SKM-1 treated with dmso at 0.1 percent for 144 hours (cell line): ENCODE results near the gene ATP5F1A.
"Not testable (repeated sequence)": the region's sequence is repeated elsewhere in the genome, so short reads cannot be mapped to it uniquely, and the experiment has no call there.

Experiments used
- DNase-seq: peaks from one replicate; lab custom pipeline; 2025; ENCODE audit not compliant: unreplicated experiment; lab: John Stamatoyannopoulos, UW

Gene ATP5F1A

DNA sequence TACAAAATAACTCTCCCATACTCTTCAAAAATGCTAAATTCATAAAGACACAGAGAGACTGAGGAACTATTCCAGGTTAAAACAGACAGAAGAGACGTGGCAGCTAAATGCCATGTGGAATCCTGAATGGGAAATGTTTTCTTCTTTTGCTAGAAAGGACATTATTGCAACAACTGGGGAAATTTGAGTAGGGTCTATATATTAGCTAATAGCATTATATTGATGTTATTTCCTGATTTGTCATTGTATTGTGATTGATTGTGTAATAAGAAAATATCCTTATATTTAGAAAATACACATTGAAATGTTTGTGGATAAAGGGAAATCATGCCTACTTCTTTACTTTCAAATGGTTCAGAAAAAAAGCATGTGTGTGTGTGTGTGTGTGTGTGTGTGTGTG is 49.5 kb downstream of the ATP5F1A start:
- DNase-seq = no peak

DNA sequence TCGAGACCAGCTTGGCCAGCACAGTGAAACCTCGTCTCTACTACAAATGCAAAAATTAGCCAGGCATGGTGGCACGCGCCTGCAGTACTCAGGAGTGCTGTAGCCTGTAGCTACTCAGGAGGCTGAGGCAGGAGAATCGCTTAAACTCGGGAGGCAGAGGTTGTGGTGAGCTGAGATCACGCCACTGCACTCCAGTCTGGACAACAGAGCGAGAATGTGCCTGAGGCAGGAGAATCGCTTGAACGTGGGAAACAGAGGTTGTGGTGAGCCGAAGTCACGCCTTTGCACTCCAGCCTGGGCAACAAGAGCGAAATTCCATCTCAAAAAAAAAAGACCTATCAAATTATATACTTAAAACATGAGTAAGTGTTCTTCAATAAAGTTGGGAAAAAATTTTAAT is 50.7 kb downstream of the ATP5F1A start:
- DNase-seq = not testable (repeated sequence)

DNA sequence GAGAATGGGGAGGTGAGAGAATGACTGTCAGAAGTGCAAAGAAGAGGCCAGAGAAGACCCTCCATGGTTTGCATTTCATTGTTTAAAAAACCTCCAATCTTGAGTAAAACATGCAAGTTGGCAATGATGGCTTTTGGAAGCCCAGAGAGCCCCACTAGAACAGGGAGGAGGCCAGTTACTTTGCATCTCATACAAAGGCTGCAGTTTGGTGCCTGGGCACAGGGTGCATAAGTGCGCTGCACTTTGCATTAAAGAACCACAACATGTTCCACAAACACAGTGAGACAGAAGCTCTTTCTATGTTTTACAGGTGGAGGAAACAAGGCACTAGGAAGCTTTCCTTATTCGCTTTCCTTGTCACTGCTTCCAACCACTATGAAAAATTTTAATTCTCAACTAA is 51.4 kb downstream of the ATP5F1A start:
- no peak for DNase-seq

DNA sequence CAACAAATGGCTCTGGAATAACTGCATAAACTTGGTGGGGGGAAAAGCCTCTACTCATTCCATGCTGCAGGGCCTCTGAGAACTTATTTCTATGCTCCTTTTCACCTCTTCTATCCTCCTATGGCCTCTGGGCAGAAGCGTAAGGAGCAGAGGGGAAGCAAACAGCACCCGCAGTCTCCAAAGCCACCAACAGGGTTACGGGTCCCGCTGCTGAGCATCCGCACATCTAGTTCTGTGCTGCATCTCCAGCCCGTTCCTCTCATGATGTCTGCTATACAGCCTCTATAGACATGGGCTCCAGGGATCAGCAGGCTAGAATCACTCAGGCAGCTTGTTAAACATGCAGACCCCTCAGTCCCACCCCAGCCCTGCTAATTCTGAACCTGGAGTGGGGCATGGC is 52.0 kb downstream of the ATP5F1A start:
- no peak for DNase-seq

DNA sequence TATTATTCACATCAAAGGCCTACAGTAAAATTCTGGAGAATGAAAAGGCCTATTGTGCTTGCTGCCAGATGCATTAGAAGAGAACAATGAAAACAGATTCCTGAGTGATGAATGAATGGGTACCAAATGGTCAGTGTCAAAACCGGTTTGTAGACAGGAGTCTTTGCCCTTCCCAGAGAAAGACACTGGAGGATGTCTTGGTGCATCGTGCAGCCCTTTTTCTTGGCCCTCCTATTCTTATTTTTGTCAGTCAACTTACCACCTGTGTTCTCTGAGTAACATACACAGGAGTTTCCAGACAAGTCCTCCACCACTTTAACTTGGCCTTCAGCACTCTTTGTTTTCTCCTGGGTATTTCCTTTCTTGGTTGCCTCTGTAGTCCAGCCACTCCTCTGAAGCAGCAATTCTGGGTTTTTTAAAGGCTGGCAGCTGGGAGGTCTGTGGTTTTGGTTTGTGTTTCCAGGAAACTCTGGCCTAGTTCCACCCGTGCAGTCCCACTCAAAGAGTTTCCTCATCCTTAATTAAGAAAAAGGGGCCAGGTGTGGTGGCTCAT is 55.4 kb downstream of the ATP5F1A start:
- DNase-seq = no peak

DNA sequence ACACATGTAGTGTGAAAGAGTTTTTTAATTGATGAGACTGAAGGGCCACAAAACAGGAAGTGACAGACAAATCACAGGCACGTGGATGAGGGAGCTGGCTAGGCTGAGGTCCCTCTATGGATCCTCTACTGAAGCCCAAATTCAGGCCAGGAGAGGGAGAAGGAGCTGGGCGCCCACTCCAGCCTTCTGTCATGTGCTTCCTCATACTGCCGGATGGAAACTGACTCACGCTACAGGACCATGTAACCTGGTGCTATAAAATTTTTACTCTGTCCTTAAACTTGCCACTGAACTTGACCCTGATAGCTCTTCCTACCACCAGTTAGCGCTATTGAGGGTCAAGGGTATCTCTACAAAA is 57.4 kb downstream of the ATP5F1A start:
- no peak for DNase-seq

DNA sequence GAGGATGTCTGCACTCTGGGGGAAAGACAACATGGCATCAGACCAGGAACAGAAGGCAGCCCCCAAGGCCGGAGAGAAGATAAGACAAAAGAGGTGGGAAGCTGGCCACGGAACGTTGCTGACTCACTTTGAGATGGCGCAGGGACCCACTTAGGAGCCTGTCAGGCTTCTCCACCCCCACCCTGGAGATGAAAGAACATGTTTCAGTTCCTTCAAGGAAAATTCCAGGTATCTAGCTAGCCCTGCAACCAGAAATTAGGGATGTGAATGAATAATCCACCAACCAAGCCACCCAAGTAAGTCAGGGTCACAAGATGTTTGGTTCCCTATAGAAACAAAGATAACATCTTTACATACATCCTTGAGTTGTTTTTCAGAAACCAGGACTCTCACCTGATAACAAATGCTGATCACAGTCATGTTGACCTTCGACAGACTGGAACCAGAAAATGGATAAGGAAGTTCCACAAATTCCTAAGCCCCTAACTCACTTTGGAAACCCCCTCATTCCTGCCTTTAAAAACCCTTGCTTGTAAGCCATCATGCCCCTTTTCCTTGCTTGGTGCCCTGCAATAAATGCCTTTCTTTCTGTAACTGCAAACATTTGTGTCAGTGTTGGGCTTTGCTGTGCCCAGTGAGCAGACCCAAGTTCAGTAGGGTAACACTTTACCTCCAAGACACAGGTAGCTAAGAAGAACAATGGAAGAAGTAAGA is 57.9 kb downstream of the ATP5F1A start:
- DNase-seq = no peak

DNA sequence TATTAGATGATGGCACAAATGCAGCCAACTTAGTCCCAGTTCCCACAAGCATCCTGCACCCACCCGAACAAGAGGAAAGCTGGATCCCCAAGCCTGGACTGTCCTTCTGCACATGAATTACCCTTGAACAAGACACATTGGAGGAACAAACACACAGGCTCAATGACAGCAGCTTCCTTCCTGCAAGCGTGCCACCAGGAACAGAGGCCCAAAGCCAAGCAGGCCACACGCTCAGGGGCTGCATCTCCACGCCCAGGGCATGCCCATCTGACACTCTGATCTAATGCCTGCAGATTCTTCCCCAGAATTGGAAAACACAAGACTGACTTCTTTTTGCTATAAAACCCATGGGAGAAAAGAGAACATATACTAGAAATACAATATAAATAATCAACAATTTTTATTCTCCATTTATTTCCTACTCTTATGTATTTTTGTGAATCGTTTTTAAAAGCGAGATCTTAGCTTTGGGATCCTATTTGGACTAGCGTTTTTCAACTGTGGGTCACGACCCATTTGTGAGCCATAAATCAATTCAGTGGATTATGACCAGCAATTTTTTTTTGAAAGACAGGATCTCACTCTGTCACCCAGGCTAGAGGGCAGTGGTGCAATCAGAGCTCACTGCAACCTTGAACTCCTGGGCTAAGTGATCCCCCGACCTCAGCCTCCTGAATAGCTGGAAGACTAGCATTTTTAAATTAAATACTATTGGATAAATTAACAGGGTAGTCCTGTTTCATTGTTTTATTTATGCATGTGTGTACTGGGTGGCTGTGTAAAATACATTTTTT is 60.4 kb downstream of the ATP5F1A start:
- no peak for DNase-seq

DNA sequence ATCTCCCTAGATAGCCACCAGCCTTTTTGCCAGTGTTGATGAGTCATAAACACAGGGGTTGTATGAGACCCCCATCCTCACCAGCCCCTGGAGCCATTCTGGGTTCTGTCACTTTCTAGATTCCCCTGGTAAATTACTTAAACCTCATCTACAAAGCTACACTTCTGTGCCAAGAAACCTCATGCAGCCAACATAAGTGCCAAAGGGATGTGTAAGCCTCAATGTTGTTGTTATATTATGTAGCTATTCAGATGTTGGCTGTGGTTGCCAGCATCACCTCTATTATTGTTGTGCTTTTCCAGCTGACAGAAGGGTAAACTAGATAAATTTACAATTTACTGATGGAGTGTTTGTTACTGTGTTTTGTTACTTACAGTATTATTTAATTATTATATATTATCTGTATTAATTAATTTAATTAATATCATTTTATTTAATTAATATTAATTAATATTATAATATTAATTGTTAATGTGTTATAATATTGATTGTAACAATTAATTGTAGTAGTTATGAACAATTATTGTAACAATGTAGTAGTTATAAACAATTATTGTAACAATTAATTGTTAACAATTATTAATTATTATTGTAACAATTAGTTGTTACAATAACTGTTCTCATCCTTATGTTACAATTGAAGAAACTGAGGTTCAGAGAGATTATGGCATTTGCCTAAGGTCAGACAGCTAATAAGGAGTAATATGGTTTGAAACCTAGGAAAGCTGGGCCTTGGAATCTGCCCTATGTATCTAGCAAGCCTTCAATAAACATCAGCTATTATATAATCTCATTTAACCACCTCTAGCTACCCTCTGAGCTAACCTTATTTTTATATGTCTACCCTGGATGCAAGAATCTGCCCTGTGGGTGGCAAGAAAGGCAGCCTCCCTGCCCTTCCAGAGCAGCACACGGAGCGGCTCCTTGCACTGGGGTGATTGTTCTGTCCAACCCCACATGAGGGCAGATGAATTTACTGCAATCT is 62.1 kb downstream of the ATP5F1A start:
- no peak for DNase-seq

DNA sequence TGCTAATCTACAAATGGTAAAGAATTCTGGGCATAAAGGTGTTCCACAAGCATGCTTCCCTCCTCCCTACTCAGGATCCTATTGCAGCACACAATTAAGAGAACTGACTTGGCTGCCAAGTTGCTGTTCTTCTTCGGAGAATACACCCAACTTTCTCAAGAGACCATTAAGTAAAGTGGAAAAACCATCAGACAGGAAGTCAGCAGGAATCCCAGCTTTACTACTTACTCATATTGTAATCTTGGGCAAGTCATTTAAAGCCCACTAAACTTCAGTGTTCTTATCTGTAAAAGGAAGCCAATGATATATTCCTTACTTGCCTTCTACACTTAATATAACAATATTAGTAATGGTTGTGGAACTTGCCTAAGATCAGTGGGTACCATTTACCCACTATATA is 63.9 kb downstream of the ATP5F1A start:
- no peak for DNase-seq

DNA sequence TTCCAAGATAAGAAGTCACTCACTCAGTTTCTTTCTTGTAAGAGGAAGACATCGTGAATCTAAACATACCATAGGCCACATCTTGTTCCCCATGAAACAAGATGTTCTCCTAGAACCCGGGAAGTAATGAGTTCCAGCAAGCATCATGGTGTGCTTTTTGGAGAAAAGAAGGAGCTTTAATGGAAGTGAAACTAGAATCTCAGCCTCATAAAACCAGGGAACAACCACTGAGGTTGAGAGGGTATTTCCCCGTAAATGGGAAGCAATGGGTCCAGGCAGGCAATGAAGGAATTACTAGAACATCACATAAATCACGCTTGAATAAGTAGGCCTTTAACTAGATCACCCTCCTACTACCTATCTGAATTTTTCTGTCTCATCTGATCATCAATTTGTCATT is 66.4 kb downstream of the ATP5F1A start:
- DNase-seq = no peak
